Measurements from ENCODE around the gene MAP2. TPM values are rescaled to one million over a fixed set of nuclear protein-coding genes. Genes with fewer than 3 reads are reported as not detected.

The MAP2 gene
- total and polyA plus RNA-seq, 2 donors (not counting 3 experiments of a cell fraction or from before 2014, with no cell fraction given): 19.4 to 46.1 TPM

- no peak overlapping the region for H3K4me3 ChIP-seq (replicated peaks in 1 of 3; ENCODE audit: insufficient read depth in 1 of 3, low read depth in 1 of 3, low read length in 3 of 3)
- H3K9me3 ChIP-seq (replicated peaks; ENCODE audit: control insufficient read depth, insufficient read depth, low read length): no peaks in the 10 kb centered on the region
- no peaks in the 10 kb centered on the region for H4K20me1 ChIP-seq (replicated peaks; ENCODE audit: control insufficient read depth, extremely low read depth, insufficient read depth, low read length)
- FAIRE-seq: no peak
- H2AFZ ChIP-seq (ENCODE audit: low read depth, low read length): no peak overlapping the region
- no peak for DNase-seq (ENCODE audit: low read depth, low spot score)
- no peaks in the 10 kb centered on the region for H3K36me3 ChIP-seq (ENCODE audit: control insufficient read depth in 2 of 2, extremely low read depth in 1 of 2, insufficient read depth in 2 of 2, low read length in 2 of 2)
- H3K79me2 ChIP-seq (ENCODE audit: control insufficient read depth, insufficient read depth, low read length): no peaks in the 10 kb centered on the region
- dilution Hi-C loops (cut with MboI; ENCODE audit: extremely low pct_ligation_motif_present, low sequenced_read_pairs) (no loop called here), intact Hi-C loops (cut with micrococcal nuclease) (no loop called here)
- ChIA-PET POLR2A (no interaction called here), CTCF (no interaction called here)
- H3K9me1 ChIP-seq (replicated peaks; ENCODE audit: control insufficient read depth, extremely low read depth, insufficient read depth, low read length): no peaks in the 10 kb centered on the region
- H3K4me1 ChIP-seq (ENCODE audit: control insufficient read depth, extremely low read depth, insufficient read depth, low read length): peaks cover 13% of the 10 kb centered on the region
- H3K4me2 ChIP-seq (ENCODE audit: insufficient read depth, low read length): no peak overlapping the region
- no peak overlapping the region for H3K27ac ChIP-seq (ENCODE audit: insufficient read depth, low read depth, low read length)
- H3K9ac ChIP-seq (replicated peaks; ENCODE audit: extremely low read depth, insufficient read depth, low read length): no peak overlapping the region
- BruUV-seq (replicated peaks): no TSS peak
- H3K27me3 ChIP-seq (ENCODE audit: control insufficient read depth in 2 of 2, insufficient read depth in 2 of 2, low read length in 2 of 2): no peaks in the 10 kb centered on the region
- TF ChIP-seq POLR2AphosphoS5 (IDR thresholded peaks at IDR 0.05; ENCODE audit: insufficient read depth, low read depth, low read length) (no peak), FOS (IDR thresholded peaks at IDR 0.05; ENCODE audit: borderline replicate concordance, insufficient read depth, low read length) (no peak), MYC (IDR thresholded peaks at IDR 0.05; ENCODE audit: low read depth, low read length) (no peak), POLR2A (IDR thresholded peaks at IDR 0.05; ENCODE audit: low read depth, low read length) (no peak)
Observed at GRCh38 chr2:209505410-209505809, 81.6 kb downstream of the MAP2 start.

DNA sequence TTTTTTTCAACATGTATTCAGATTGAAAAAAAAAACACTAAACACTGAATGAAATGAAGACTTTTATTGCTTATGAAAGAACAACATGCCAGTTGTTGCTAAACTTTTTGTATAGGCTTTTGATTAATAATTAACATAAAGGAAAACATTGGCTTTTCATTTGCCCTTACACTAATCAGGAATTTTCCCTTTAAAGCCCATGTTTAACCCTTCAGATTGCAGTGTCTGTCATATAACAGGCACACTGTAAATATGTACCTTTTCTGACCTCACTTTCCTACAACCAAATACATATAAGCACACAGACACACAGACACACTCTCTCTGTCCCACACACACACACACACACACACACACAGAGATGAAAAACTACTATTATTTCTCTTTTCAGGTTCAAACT lies 84.4 kb downstream of the MAP2 start:
- no peaks in the 10 kb centered on the region for H3K9me3 ChIP-seq (replicated peaks; ENCODE audit: control insufficient read depth, insufficient read depth, low read length)
- no peaks in the 10 kb centered on the region for H3K79me2 ChIP-seq (ENCODE audit: control insufficient read depth, insufficient read depth, low read length)
- H3K27ac ChIP-seq (ENCODE audit: insufficient read depth, low read depth, low read length): peak overlapping the region; percentile 21
- no peaks in the 10 kb centered on the region for H3K9me1 ChIP-seq (replicated peaks; ENCODE audit: control insufficient read depth, extremely low read depth, insufficient read depth, low read length)
- intact Hi-C loops (cut with micrococcal nuclease) (loop anchor here (2.0 kb wide), 1 partner anchor 15 kb away; no protein-coding TSS in a partner anchor), dilution Hi-C loops (cut with MboI; ENCODE audit: extremely low pct_ligation_motif_present, low sequenced_read_pairs) (no loop called here)
- H3K36me3 ChIP-seq (ENCODE audit: control insufficient read depth in 2 of 2, extremely low read depth in 1 of 2, insufficient read depth in 2 of 2, low read length in 2 of 2): no peaks in the 10 kb centered on the region
- TF ChIP-seq CTCF (IDR thresholded peaks at IDR 0.05; ENCODE audit: extremely low read depth in 1 of 2, insufficient read depth in 1 of 2, low read depth in 1 of 2, low read length in 2 of 2) (no peak), FOS (IDR thresholded peaks at IDR 0.05; ENCODE audit: borderline replicate concordance, insufficient read depth, low read length) (no peak), GATA2 (IDR thresholded peaks at IDR 0.05; ENCODE audit: insufficient read depth, insufficient read length, low read depth, low read length) (no peak), MYC (IDR thresholded peaks at IDR 0.05; ENCODE audit: low read depth, low read length) (no peak), POLR2A (IDR thresholded peaks at IDR 0.05; ENCODE audit: low read depth, low read length) (no peak), POLR2AphosphoS5 (IDR thresholded peaks at IDR 0.05; ENCODE audit: insufficient read depth, low read depth, low read length) (no peak), JUN (IDR thresholded peaks at IDR 0.05; ENCODE audit: borderline replicate concordance, insufficient read depth, insufficient read length, low read depth) (no peak), EZH2 (IDR thresholded peaks at IDR 0.05; ENCODE audit: borderline replicate concordance, low read depth, low read length, severe bottlenecking) (no peak)
- TF ChIP-seq, protein P1, sequence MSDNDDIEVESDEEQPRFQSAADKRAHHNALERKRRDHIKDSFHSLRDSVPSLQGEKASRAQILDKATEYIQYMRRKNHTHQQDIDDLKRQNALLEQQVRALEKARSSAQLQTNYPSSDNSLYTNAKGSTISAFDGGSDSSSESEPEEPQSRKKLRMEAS (IDR thresholded peaks at IDR 0.05; ENCODE audit: insufficient read depth, insufficient read length): no peak
- H3K4me1 ChIP-seq (ENCODE audit: control insufficient read depth, extremely low read depth, insufficient read depth, low read length): peaks cover 13% of the 10 kb centered on the region
- DNase-seq (ENCODE audit: low read depth, low spot score) (no peak), FAIRE-seq (no peak)
- H3K9ac ChIP-seq (replicated peaks; ENCODE audit: extremely low read depth, insufficient read depth, low read length): peak overlapping the region; percentile 41
- POLR2A ChIA-PET: no interaction called here
- BruUV-seq (replicated peaks): no TSS peak
- H4K20me1 ChIP-seq (replicated peaks; ENCODE audit: control insufficient read depth, extremely low read depth, insufficient read depth, low read length): no peaks in the 10 kb centered on the region
- CTCF ChIA-PET: interaction anchor here (0.7 to 1.4 kb wide), 4 partner anchors 17 to 1082 kb away, joined by 3 to 9 read pairs (median 4); partner anchors contain the start of gene MAP2
- H3K4me3 ChIP-seq (replicated peaks in 1 of 3; ENCODE audit: insufficient read depth in 1 of 3, low read depth in 1 of 3, low read length in 3 of 3): no peak overlapping the region
- no peaks in the 10 kb centered on the region for H3K27me3 ChIP-seq (ENCODE audit: control insufficient read depth in 2 of 2, insufficient read depth in 2 of 2, low read length in 2 of 2)
- peak overlapping the region; percentile 23 for H3K4me2 ChIP-seq (ENCODE audit: insufficient read depth, low read length)
- H2AFZ ChIP-seq (ENCODE audit: low read depth, low read length): peak overlapping the region; percentile 37

All from endothelial cell of umbilical vein (primary cell).